GM12873 (cell line): Measurements from ENCODE around the gene OR10V1.

Source experiments
- CTCF ChIP-seq: IDR thresholded peaks from 2 replicates; pipeline ENCODE4 v1.5.1; 2012; ENCODE audit warnings: low read depth, mild to moderate bottlenecking, moderate library complexity, low read length, control low read depth; ENCODE audit not compliant: insufficient read depth; ENCODE audit errors: missing control alignments

The OR10V1 gene

GRCh38 chr11:59729834-59730233 lies 16.2 kb upstream of the OR10V1 start:
- no peak for TF ChIP-seq CTCF

GRCh38 chr11:59728913-59729312 lies 15.3 kb upstream of the OR10V1 start:
- no peak for TF ChIP-seq CTCF

GRCh38 chr11:59728154-59728553 lies 14.5 kb upstream of the OR10V1 start:
- TF ChIP-seq CTCF = no peak

DNA sequence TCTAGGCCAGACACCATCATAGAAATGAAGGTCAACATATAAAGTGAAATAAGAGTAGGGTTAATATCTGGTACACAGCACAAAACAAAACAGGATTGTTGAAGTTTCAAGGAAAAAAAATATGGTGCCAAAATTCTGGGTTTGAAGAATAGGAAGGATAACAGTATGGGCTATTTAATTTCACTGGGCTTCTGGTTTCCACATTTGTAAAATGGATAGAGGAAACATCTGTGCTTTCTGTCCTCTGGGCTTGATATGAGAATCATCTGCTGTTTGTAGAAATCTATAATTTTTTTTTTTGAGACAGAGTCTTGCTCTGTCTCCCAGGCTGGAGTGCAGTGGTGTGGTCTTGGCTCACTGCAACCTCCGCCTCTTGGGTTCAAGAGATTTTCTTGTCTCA lies 13.8 kb upstream of the OR10V1 start:
- no peak for TF ChIP-seq CTCF

GRCh38 chr11:59724066-59724465 lies 10.4 kb upstream of the OR10V1 start:
- no peak for TF ChIP-seq CTCF

- TF ChIP-seq CTCF = no peak
Measured at GRCh38 chr11:59719556-59719955, 5.9 kb upstream of the OR10V1 start.

- no peak for TF ChIP-seq CTCF
Measured at GRCh38 chr11:59716051-59716450, 2.4 kb upstream of the OR10V1 start.
